Non-pigmented ciliary epithelial cell (primary cell): ENCODE results near the gene RAD51AP2.
A peak's percentile ranks its signal among the peaks of the same experiment; 100 is the strongest.
"Not testable (repeated sequence)": the region's sequence is repeated elsewhere in the genome, so short reads cannot be mapped to it uniquely, and the experiment has no call there.

Source experiments
- DNase-seq: peaks from one replicate; pipeline ENCODE4 v3.0.0-alpha.2; 2010; ENCODE audit warnings: low read depth

The RAD51AP2 gene

GRCh38 chr2:17518212-17519154 lies at the start of gene RAD51AP2:
RAD51AP2 (minus strand) TSS chr2:17518440; CDS start chr2:17518415, 25 bp downstream.
- peak; percentile 59 for DNase-seq

- not testable (repeated sequence) for DNase-seq
Measured at GRCh38 chr2:17565726-17566125, 47.5 kb upstream of the RAD51AP2 start.

GRCh38 chr2:17558878-17559277 lies 40.6 kb upstream of the RAD51AP2 start:
- DNase-seq: no peak

DNA sequence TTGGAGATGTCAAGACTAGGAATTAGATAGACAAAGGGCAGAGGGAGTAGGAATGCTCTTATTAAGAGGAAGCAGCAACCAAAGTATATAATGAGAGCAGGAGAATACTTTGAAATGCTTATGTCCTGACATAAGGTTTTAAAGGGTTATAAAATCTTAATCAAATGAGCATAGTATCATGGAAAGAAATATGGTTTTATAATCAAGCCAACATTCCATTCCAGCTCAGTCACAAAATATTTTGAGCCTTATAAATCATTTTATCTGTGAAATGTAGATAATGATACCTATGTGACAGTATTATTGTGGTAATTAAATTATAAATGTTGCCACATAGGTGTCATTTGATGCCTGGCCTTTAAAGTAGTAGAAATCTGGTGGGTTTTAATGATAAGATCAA lies 39.8 kb upstream of the RAD51AP2 start:
- DNase-seq: no peak

- DNase-seq: no peak
Measured at GRCh38 chr2:17557596-17557995, 39.4 kb upstream of the RAD51AP2 start.

DNA sequence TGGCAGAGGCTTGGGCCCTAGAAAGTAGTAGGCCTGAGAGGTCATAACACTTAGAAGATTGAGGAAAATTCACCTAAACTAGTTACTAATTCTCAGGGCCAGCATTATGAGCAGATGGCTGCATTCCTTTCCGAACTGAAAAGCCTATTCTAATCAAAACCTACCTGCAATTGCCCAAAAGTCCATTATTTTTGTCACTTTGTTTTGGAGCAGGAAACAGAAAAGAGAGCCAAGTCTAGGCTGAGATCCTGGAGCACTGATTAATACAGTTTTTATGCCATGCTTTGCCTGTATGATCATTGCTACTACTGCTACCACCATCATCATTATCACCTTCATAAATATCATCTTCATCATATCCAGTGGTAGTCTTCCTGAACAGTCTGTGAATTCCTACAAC lies 36.9 kb upstream of the RAD51AP2 start:
- no peak for DNase-seq

DNA sequence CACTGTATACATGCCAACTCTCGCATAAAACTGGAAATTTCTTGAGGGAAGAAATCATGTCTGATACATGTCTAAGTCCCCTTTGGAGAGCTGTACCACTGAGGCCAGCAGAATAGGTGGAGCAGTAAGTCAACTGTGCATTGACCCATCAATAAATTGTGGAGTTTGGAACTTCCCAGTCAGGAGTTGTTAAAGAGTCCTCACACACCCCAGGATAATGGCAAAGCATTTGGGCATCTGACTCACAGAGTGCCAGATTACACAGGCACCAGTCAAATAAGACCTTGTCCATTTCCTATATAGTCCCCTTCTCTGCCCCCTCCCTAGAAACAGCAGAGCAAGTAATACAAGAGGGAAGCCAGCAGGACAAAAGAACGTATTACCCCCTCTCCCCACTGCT lies 32.7 kb upstream of the RAD51AP2 start:
- no peak for DNase-seq

GRCh38 chr2:17547737-17548136 lies 29.5 kb upstream of the RAD51AP2 start:
- DNase-seq: no peak

DNA sequence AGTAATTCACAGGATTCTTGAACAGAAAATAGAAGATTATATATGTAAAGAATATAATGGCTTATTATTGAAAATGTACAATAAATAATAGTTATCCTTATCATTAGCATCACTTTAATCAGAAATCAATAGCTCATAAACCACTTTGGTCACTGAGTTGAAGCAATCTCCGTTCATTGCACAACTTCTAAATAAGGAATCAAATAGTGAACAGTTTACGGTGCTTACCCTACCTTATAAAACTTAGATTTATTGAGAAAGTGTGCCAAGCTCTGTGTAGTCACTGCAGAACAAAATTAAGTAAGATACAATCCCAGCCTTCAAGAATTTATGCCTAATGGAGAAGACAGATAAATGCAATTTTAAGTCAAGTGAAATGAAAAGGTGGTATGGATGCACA lies 29.0 kb upstream of the RAD51AP2 start:
- DNase-seq: no peak

GRCh38 chr2:17545680-17546613 lies 27.7 kb upstream of the RAD51AP2 start:
- DNase-seq: no peak

- no peak for DNase-seq
Measured at GRCh38 chr2:17544256-17544655, 26.0 kb upstream of the RAD51AP2 start.

- no peak for DNase-seq
Measured at GRCh38 chr2:17543848-17544247, 25.6 kb upstream of the RAD51AP2 start.

DNA sequence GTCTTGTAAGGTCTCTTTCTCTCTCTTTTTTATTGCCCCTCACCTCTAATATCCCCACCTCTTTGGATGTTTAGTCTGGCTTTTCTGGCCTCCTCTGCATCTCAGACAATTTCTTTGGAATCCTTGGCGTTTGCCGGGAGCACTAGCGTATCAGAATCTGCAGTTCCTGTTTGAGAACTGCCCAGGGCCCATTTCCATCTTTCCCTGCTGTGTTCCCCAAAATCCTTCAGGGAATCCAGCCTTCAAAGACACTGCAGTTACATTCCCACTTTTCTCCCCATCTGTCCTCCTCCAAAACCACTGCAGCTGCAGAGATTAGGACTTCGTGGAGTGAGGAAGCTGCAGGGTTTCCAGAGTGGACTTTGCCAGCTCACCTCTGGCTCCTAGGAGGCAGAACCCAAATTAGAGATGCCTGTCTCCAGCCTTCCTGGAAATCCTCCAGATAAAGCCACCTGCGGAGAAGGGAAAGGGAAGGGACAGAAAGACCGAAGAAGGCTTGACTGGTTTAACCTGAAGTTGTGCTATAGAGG lies 25.0 kb upstream of the RAD51AP2 start:
- no peak for DNase-seq

- DNase-seq: no peak
Measured at GRCh38 chr2:17542471-17542870, 24.2 kb upstream of the RAD51AP2 start.

GRCh38 chr2:17541531-17541950 lies 23.3 kb upstream of the RAD51AP2 start:
- no peak for DNase-seq

DNA sequence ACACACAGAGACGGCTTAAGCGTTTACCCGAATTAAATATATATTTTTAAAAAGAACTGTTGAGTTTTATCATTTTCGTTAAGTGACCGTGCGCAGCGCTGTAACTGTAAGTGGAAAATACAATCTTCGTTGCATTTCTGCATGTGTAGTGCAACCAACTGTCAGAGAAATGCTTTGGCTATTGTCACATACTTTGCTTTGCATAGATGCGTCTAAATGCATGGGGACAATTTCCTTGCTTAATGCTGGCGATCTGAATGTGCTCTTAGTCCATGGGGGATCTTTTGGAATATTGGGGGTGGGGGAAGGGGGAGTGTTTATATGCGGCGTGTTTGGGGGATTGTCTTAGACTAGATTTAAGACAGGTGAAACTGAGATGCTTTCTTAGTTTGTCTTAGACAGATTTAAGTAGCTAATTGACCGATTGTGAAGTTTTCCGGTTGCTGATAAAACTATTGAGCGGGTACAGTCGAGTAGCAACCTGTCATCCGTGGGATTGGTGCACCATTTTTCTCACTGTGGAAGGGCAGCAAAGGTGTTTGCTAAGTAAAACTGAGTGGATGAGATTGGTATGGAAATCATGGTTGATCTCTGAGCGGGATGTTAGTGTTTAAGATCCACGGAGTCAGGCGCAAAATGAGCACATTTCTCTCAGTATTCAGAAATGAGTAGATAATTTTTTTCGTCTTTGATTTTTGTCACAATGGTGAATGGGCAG lies 22.7 kb upstream of the RAD51AP2 start:
- no peak for DNase-seq

- peak; percentile 60 for DNase-seq
Measured at GRCh38 chr2:17540093-17540812, 22.0 kb upstream of the RAD51AP2 start, which contains the start of gene VSNL1. VSNL1 (plus strand) TSS chr2:17540696; CDS start chr2:17592075, 51,379 bp downstream.

DNA sequence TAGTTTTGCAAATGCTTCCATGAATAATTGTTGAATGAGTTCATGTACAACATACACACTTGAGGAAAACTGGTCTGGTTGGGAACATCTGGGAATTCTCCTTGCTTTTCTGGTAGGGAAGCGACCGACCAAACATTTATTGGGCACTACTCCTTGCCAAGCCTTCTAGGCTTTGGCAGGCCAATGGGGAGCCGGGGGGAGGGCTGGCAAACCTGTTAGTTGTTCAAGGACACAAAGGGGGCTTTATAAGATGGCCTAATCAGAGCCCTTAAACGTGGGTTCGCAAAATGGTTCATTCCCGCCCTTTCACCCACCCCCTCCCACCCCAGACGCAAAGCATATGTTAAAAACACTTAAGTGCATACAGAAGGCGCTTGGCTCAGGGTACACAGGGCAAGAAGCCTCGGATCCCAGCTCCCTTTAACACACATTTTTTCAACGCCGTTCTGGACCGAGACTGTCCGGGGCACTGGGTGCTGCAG lies 21.4 kb upstream of the RAD51AP2 start:
- DNase-seq: no peak

- DNase-seq: no peak
Measured at GRCh38 chr2:17538844-17539554, 20.8 kb upstream of the RAD51AP2 start.
